Cardiac fibroblast (primary cell): Measurements from ENCODE around the gene KSR1.

Experiments
- DNase-seq, 2 donors: peaks; one replicate each; pipeline versions ENCODE4 v3.0.0 to v3.0.0-alpha.2; 2010; ENCODE audit warnings: low read depth in 2 of 2
- H3K4me3 ChIP-seq, 2 donors: replicated peaks in 1 of 2; 1 replicate in 1 of 2; 2 replicates in 1 of 2; pipeline ENCODE4 v1.5.1; 2011; ENCODE audit warnings: low read depth in 2 of 2, low read length in 2 of 2, mild to moderate bottlenecking in 2 of 2, moderate library complexity in 1 of 2
- TF ChIP-seq, protein P1 (sequence below): IDR thresholded peaks from one replicate; pipeline ENCODE4 v1.5.1; 2011; ENCODE audit warnings: low read depth, mild to moderate bottlenecking, low read length, inconsistent platforms

KSR1 gene

DNA sequence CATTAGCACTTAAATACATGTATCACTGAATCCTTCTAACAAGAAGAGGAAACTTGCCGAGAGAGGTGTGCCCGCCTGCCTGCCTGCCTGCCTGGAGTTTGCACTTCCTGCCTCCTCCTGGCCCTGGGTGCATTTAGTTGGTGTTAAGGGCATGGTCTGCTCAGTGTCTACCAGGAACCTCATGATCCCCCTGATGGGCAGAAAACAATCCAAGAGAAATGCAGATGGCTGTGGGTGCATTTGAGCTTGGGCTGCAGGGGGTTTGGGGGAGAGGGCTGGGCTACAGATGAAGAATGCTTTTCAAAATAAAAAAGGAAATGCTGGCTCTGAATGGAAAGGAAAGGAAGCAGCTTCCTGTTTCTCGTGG lies 10.1 kb downstream of the KSR1 start:
- H3K4me3 ChIP-seq: no peak overlapping the region
- DNase-seq: no peak
- TF ChIP-seq, protein P1, sequence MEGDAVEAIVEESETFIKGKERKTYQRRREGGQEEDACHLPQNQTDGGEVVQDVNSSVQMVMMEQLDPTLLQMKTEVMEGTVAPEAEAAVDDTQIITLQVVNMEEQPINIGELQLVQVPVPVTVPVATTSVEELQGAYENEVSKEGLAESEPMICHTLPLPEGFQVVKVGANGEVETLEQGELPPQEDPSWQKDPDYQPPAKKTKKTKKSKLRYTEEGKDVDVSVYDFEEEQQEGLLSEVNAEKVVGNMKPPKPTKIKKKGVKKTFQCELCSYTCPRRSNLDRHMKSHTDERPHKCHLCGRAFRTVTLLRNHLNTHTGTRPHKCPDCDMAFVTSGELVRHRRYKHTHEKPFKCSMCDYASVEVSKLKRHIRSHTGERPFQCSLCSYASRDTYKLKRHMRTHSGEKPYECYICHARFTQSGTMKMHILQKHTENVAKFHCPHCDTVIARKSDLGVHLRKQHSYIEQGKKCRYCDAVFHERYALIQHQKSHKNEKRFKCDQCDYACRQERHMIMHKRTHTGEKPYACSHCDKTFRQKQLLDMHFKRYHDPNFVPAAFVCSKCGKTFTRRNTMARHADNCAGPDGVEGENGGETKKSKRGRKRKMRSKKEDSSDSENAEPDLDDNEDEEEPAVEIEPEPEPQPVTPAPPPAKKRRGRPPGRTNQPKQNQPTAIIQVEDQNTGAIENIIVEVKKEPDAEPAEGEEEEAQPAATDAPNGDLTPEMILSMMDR: no peak

DNA sequence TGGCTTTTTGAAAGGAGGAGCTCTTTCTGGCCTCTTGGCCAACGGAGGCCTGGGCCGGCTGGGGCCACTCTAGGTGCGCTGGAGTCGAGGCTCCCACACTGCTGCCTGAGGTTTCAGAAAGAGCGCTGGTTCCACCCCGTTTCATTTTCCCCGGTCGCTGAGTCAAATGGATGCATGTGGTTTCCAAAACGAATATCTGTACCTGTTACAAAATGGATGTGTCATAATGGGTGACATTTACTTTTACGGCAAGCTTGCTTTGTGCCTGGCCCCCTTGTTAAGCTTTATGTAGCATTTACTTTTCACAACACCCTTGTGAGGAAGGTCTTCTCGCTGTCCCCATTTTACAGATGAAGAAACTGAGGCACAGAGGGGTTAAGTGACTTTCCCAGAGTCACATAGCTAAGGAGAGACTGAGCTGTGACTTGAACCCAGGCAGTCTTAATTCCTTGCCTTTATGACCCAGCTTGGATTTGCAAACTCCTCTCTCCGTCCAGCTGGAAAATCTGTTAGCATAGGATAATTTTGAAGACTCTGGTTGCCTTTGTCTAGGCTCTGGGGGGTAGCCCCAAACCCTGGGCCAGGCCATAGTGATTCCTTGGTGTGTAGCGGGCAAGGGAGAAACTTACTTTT lies 10.6 kb downstream of the KSR1 start:
- TF ChIP-seq, protein P1: no peak
- no peak overlapping the region for H3K4me3 ChIP-seq
- no peak for DNase-seq

DNA sequence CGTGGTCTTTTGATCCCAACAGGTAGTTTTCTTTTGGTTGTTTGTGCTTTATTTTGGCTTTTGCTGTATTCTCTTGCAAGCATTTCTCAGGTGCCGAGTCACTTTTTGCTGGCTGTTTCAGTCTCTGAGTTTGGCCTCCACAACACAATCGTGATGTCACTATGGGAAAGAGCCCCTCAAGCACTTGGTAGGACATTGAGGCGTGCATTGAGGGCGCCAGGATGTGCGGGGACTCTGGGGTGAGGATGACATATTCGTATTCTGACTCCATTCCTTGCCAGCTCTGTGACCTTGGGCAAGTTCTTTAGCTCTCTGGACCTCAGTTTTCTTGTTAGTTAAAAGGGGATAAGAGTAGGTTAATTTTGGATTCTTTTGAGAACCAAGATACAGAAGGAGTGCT lies 13.0 kb downstream of the KSR1 start:
- DNase-seq: no peak
- no peak overlapping the region for H3K4me3 ChIP-seq
- TF ChIP-seq, protein P1: no peak

GRCh38 chr17:27471321-27472269 lies 15.3 kb downstream of the KSR1 start:
- DNase-seq: peak in 1 of 2 donors; percentile 39
- TF ChIP-seq, protein P1: no peak
- no peak overlapping the region for H3K4me3 ChIP-seq

DNA sequence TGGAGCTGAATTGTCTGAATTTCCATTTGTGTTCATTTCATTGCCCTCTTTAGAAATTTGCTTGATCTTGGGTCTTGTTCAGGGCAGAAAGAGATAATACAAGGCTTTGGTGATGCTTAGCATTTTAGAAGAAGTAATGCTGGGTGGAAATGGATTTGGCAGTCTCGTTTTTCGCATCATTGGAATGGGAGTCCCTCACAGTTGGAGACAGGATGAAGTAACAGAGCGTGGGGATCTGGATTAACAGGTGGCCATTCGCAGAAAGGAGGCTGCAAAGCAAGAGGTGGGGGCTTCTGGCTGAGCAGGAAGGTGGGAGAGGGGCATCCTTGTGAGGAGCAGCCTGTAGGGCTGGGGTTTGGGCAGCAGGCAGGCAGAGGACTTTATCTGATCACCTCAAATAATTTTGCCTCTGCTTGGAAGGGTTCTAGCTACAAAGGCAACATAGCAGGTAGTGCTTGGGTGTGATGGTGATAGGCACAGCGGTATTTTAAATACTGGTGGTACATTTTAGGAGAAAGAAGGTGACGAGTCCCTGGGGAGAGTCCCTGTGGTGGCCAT lies 17.0 kb downstream of the KSR1 start:
- no peak overlapping the region for H3K4me3 ChIP-seq
- TF ChIP-seq, protein P1: no peak

GRCh38 chr17:27473748-27474609 lies 17.7 kb downstream of the KSR1 start:
- peak in 1 of 2 donors; percentile 69 for DNase-seq

More for the DNA sequence above, 17.0 kb downstream of the KSR1 start:
- DNase-seq: no peak

More at GRCh38 chr17:27473748-27474609, 17.7 kb downstream of the KSR1 start:
- TF ChIP-seq, protein P1: no peak
- no peak overlapping the region for H3K4me3 ChIP-seq
